CD4-positive, CD25-positive, alpha-beta regulatory T cell (primary cell): ENCODE data around the gene TMEM135. TPM values are rescaled to one million over a fixed set of nuclear protein-coding genes. Genes with fewer than 3 reads are reported as not detected.
A peak's percentile ranks its signal among the peaks of the same experiment; 100 is the strongest.

Source experiments
- ATAC-seq, 2 donors: fragments of 150-1000 bp; cut with Tn5 transposase; one replicate each; pipeline ENCODE4 v1.10.0; 2021; ENCODE audit warnings: low read depth in 2 of 2, moderate number of reproducible peaks in 2 of 2, moderate library complexity in 1 of 2
- DNase-seq, 3 donors: peaks; one replicate each; pipeline versions ENCODE4 v3.0.0 to v3.0.0-alpha.2; 2012 to 2022; ENCODE audit warnings: mixed read lengths in 1 of 3
- H3K27ac ChIP-seq: one replicate; pipeline ENCODE4 v1.7.0; 2013; ENCODE audit warnings: mild to moderate bottlenecking, low read length; ENCODE audit not compliant: insufficient read depth, poor library complexity, severe bottlenecking
- H3K27me3 ChIP-seq: one replicate; pipeline ENCODE4 v1.7.0; 2013; ENCODE audit warnings: low read length; ENCODE audit not compliant: control insufficient read depth, insufficient read depth
- H3K36me3 ChIP-seq: one replicate; pipeline ENCODE4 v1.7.0; 2013; ENCODE audit warnings: mild to moderate bottlenecking, low read length, moderate library complexity; ENCODE audit not compliant: control insufficient read depth, insufficient read depth
- H3K4me1 ChIP-seq: 2 replicates; pipeline ENCODE4 v1.7.0; 2013; ENCODE audit warnings: mild to moderate bottlenecking, low read length; ENCODE audit not compliant: insufficient read depth, control insufficient read depth, poor library complexity, severe bottlenecking
- H3K4me3 ChIP-seq: one replicate; pipeline ENCODE4 v1.7.0; 2013; ENCODE audit warnings: low read depth, mild to moderate bottlenecking, low read length, moderate library complexity
- H3K9me3 ChIP-seq, 2 experiments: 1 replicate in 1 of 2; 2 replicates in 1 of 2; pipeline ENCODE4 v1.7.0; 2013; ENCODE audit warnings: low read length in 2 of 2, mild to moderate bottlenecking in 1 of 2, moderate library complexity in 1 of 2; ENCODE audit not compliant: control insufficient read depth in 2 of 2
- H3K27ac Mint-ChIP-seq, 3 donors: one replicate each; pipeline ENCODE4 v1.8.0; 2020 to 2022; ENCODE audit warnings: mild to moderate bottlenecking in 3 of 3, mixed read lengths in 3 of 3, moderate library complexity in 2 of 3
- H3K27me3 Mint-ChIP-seq: one replicate; pipeline ENCODE4 v1.8.0; 2022; ENCODE audit warnings: mild to moderate bottlenecking, mixed read lengths
- H3K36me3 Mint-ChIP-seq: one replicate; pipeline ENCODE4 v1.8.0; 2020; ENCODE audit warnings: mixed read lengths
- H3K4me1 Mint-ChIP-seq, 4 donors: one replicate each; pipeline ENCODE4 v1.8.0; 2020 to 2022; ENCODE audit warnings: mixed read lengths in 4 of 4, mild to moderate bottlenecking in 1 of 4
- H3K4me3 Mint-ChIP-seq, 4 donors: one replicate each; pipeline ENCODE4 v1.8.0; 2020 to 2022; ENCODE audit warnings: mild to moderate bottlenecking in 4 of 4, mixed read lengths in 4 of 4, moderate library complexity in 3 of 4
- H3K9me3 Mint-ChIP-seq, 7 donors: one replicate each; pipeline ENCODE4 v1.8.0; 2020 to 2022; ENCODE audit warnings: mixed read lengths in 7 of 7, mild to moderate bottlenecking in 3 of 7, moderate library complexity in 2 of 7
- polyA plus RNA-seq, 4 donors: library from polyadenylated mRNA; unstranded; fragments of 300-500 nt; fragmentation: Illumina TruSeq; gene quantifications; one replicate each; pipeline ENCODE4 v1.2.3, GENCODE V29; 2021
- total RNA-seq: library from RNA; stranded (reverse); gene quantifications from one replicate; pipeline ENCODE4 v1.2.3, GENCODE V29; 2022

Gene TMEM135
- total and polyA plus RNA-seq, 5 donors from 2014 or later: 6.3 to 13.5 (median 9.8) TPM

DNA sequence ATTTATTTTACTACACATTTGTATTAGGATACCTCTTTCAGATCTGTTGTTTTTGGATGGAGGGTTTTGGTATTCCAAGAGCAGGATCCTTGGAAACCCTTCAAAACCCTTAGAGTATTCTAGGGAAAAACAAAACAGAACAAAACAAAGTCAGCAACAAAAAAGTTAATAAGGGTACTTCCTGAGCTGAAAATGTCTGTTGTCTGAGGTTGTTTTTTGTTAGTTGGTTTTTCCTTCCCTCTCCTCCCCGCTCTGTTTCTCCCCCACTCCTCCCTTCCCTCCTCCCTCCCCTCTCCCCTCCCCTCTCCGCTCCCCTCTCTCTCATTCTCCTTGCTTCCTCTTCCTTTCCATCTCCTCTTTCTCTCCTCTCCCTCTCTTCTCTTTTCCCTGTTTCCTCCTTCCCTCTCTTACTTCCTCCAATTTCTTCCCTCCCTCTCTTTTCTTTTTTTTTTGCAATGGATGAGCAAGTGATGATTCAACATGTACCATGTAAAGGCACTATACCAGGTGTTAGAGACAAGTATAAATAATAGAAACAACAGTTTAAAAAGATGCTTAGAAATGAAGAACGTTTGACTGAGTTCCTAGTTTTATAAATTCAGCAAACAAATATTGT lies 160.6 kb downstream of the TMEM135 start:
- DNase-seq (no peak), ATAC-seq (no peak)
- peaks cover 0 to 4% (median 2%) of the 10 kb centered on the region in 4 donors for H3K4me1 Mint-ChIP-seq
- Histone ChIP-seq H3K27ac (no peak overlapping the region), H3K36me3 (no peaks in the 10 kb centered on the region), H3K4me3 (no peak overlapping the region), H3K4me1 (no peaks in the 10 kb centered on the region), H3K9me3 (no peaks in the 10 kb centered on the region), H3K27me3 (no peaks in the 10 kb centered on the region)
- H3K27me3 Mint-ChIP-seq: no peaks in the 10 kb centered on the region
- no peak overlapping the region for H3K27ac Mint-ChIP-seq
- peaks cover 4% of the 10 kb centered on the region for H3K36me3 Mint-ChIP-seq
- H3K9me3 Mint-ChIP-seq: no peaks in the 10 kb centered on the region
- H3K4me3 Mint-ChIP-seq: no peak overlapping the region

DNA sequence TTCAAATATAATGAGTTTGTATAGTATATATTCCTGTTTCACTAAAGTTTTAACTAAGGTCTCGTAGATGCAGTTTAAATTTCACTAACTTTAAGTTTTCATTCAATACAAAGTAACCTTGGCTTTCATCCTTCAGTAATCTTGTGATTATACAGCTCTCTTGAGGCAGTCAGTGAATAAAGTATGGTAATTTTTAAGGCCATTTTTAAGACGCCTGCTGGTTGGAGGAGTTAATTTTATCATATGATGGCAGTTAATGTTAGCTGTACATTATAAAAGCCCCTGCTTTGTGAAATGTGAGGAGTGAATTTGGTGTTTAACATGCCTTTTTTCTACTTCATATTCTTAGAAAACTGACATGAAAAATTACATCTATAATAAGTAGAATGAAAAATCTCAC lies 163.6 kb downstream of the TMEM135 start:
- Histone ChIP-seq H3K36me3 (no peaks in the 10 kb centered on the region), H3K27ac (no peak overlapping the region), H3K9me3 (no peaks in the 10 kb centered on the region), H3K4me3 (no peak overlapping the region), H3K27me3 (no peaks in the 10 kb centered on the region), H3K4me1 (no peaks in the 10 kb centered on the region)
- DNase-seq: no peak
- Mint-ChIP-seq H3K27me3 (no peaks in the 10 kb centered on the region), H3K4me1 (peaks cover 0 to 3% (median 1%) of the 10 kb centered on the region in 4 donors), H3K27ac (no peak overlapping the region), H3K4me3 (no peak overlapping the region), H3K36me3 (peaks cover 13% of the 10 kb centered on the region), H3K9me3 (no peaks in the 10 kb centered on the region)
- ATAC-seq: no peak

DNA sequence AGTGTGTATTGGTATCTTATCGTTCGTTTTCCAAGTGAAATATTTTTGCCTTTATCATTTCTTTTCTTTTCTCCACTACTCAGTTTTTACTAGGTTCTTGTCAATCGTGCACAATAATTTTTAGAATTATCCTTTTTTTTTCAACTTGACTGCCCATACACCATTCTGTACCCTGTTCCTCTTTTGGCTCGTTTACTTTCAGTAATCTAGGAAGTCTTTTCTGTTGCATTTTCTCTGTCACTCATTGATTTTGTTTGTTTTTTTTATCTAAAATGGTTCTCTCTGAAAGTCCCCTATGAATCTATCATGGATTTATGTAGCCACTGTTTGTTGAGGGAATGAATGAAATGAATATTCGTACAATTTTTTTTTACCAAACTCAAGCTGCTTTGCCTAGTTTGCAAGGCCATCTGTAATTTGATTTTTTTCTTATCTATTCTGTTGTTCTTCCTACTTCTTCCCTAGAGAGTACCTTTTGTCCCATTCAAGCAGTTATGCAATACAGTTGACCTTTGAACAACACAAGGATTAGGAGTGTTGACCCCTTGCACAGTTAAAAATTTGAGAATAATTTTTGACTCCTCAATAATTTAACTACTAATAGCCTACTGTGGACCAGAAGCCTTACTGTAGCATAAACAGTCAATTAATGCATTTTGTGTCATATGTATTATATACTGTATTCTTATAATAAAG lies 166.3 kb downstream of the TMEM135 start:
- H3K27me3 Mint-ChIP-seq: no peaks in the 10 kb centered on the region
- H3K4me1 ChIP-seq: no peaks in the 10 kb centered on the region
- no peak overlapping the region for H3K27ac Mint-ChIP-seq
- H3K36me3 Mint-ChIP-seq: peaks cover 22% of the 10 kb centered on the region
- ATAC-seq (no peak), DNase-seq (no peak)
- no peak overlapping the region for H3K4me3 Mint-ChIP-seq
- no peaks in the 10 kb centered on the region for H3K27me3 ChIP-seq
- H3K27ac ChIP-seq: no peak overlapping the region
- peaks cover 0 to 3% (median 1%) of the 10 kb centered on the region in 4 donors for H3K4me1 Mint-ChIP-seq
- no peak overlapping the region for H3K4me3 ChIP-seq
- no peaks in the 10 kb centered on the region for H3K9me3 ChIP-seq
- peaks cover 0 to 7% (median 0%) of the 10 kb centered on the region in 7 donors for H3K9me3 Mint-ChIP-seq
- H3K36me3 ChIP-seq: no peaks in the 10 kb centered on the region

DNA sequence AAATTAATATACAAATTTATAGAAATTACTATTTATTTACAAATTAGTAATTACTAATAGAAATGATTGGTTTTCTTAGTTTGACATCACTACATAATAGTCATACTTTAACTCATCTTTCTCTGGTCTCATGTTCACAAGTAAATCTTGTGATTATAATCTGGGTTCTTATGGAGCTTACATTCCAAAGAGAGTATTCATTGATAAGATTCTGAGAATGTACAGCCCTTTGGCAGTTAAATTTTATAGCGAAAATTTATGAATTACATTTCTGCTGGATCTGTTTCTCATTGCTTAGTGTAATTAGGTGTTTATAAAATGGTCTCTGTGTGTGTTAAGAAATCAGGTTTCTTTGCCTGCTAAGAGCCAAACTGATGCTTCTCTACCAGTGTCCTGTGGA lies 175.2 kb downstream of the TMEM135 start:
- Mint-ChIP-seq H3K36me3 (peaks cover 9% of the 10 kb centered on the region), H3K27ac (no peak overlapping the region), H3K9me3 (peaks cover 0 to 5% (median 2%) of the 10 kb centered on the region in 7 donors), H3K27me3 (no peaks in the 10 kb centered on the region), H3K4me1 (peaks cover 0 to 10% (median 3%) of the 10 kb centered on the region in 4 donors), H3K4me3 (no peak overlapping the region)
- Histone ChIP-seq H3K4me1 (no peaks in the 10 kb centered on the region), H3K27ac (no peak overlapping the region), H3K4me3 (no peak overlapping the region), H3K36me3 (no peaks in the 10 kb centered on the region), H3K9me3 (no peaks in the 10 kb centered on the region), H3K27me3 (no peaks in the 10 kb centered on the region)
- no peak for ATAC-seq
- no peak for DNase-seq

DNA sequence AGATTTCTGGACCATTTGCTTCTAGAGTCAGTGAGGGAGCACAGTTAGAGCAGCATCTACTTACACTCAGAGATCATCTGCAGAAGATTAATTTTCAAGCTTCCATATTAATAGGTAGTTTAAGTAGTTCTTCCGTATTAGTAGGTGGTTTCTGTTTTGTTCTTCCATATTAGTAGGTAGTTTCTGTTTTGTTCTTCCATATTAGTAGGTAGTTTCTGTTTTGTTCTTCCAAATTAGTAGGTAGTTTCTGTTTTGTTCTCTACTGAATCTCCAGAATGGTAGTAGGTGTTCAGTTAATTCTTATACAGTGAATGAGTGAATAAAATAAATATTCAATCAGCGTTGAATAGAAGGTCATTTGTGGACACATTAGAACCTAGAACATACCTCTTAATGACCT lies 175.7 kb downstream of the TMEM135 start:
- H3K27ac Mint-ChIP-seq: no peak overlapping the region
- H3K9me3 Mint-ChIP-seq: peaks cover 0 to 5% (median 2%) of the 10 kb centered on the region in 7 donors
- peaks cover 5% of the 10 kb centered on the region for H3K36me3 Mint-ChIP-seq
- no peaks in the 10 kb centered on the region for H3K9me3 ChIP-seq
- peak in 1 of 3 donors; percentile 5 for DNase-seq
- no peaks in the 10 kb centered on the region for H3K27me3 Mint-ChIP-seq
- H3K4me1 ChIP-seq: no peaks in the 10 kb centered on the region
- no peaks in the 10 kb centered on the region for H3K27me3 ChIP-seq
- peaks cover 0 to 10% (median 3%) of the 10 kb centered on the region in 4 donors for H3K4me1 Mint-ChIP-seq
- H3K36me3 ChIP-seq: no peaks in the 10 kb centered on the region
- no peak overlapping the region for H3K4me3 ChIP-seq
- no peak overlapping the region for H3K4me3 Mint-ChIP-seq
- no peak for ATAC-seq
- no peak overlapping the region for H3K27ac ChIP-seq

DNA sequence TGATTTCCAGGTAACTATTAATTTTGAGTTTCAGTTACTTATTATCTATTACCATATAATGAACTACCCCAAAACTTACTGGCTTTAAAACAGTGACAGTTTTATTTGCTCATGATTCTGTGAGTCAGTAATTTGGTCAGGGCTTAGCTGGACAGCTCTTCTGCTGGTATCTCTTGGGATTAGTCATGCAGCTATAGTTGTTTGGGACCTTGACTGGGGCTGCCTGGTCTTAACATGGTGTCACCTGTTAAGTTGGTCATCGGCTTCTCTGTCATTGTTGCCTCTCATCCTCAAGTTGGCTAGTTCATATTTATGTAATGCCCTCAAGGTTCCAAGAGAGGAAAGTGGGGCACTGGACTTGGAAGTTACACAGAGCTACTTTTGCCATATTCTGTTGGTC lies 177.5 kb downstream of the TMEM135 start:
- H3K36me3 ChIP-seq: no peaks in the 10 kb centered on the region
- H3K36me3 Mint-ChIP-seq: no peaks in the 10 kb centered on the region
- no peaks in the 10 kb centered on the region for H3K9me3 ChIP-seq
- peaks cover 0 to 1% (median 0%) of the 10 kb centered on the region in 7 donors for H3K9me3 Mint-ChIP-seq
- no peak overlapping the region for H3K27ac ChIP-seq
- H3K27me3 ChIP-seq: no peaks in the 10 kb centered on the region
- no peak overlapping the region for H3K27ac Mint-ChIP-seq
- H3K4me1 ChIP-seq: no peaks in the 10 kb centered on the region
- peaks cover 0 to 10% (median 3%) of the 10 kb centered on the region in 4 donors for H3K4me1 Mint-ChIP-seq
- H3K27me3 Mint-ChIP-seq: no peaks in the 10 kb centered on the region
- ATAC-seq: no peak
- H3K4me3 Mint-ChIP-seq: no peak overlapping the region
- no peak overlapping the region for H3K4me3 ChIP-seq
- DNase-seq: no peak

DNA sequence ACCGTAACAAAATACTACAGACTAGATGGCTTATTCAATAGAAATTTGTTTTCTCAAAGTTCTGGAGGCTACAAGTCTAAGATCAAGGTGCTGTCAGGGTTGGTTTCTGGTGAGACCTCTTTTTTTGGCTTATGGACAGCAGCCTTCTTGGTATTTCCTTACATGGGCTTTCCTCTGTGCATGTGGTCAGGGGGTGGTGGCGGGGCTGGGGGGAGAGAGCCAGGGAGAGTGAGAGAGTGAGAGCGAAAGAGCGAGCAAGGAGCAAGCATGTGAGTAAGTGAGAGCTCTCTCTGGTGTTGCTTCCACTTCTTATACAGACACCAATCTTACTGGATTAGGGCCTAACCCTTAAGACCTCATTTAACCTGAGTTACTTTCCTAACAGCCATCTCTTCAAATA lies 181.5 kb downstream of the TMEM135 start:
- Histone ChIP-seq H3K4me1 (no peaks in the 10 kb centered on the region), H3K36me3 (no peaks in the 10 kb centered on the region), H3K4me3 (no peak overlapping the region), H3K27ac (no peak overlapping the region), H3K27me3 (no peaks in the 10 kb centered on the region), H3K9me3 (no peaks in the 10 kb centered on the region)
- no peak overlapping the region for H3K4me3 Mint-ChIP-seq
- peaks cover 0 to 2% (median 0%) of the 10 kb centered on the region in 4 donors for H3K4me1 Mint-ChIP-seq
- no peaks in the 10 kb centered on the region for H3K27me3 Mint-ChIP-seq
- no peak for ATAC-seq
- H3K36me3 Mint-ChIP-seq: peaks cover 3% of the 10 kb centered on the region
- no peak for DNase-seq
- no peak overlapping the region for H3K27ac Mint-ChIP-seq
- H3K9me3 Mint-ChIP-seq: no peaks in the 10 kb centered on the region

DNA sequence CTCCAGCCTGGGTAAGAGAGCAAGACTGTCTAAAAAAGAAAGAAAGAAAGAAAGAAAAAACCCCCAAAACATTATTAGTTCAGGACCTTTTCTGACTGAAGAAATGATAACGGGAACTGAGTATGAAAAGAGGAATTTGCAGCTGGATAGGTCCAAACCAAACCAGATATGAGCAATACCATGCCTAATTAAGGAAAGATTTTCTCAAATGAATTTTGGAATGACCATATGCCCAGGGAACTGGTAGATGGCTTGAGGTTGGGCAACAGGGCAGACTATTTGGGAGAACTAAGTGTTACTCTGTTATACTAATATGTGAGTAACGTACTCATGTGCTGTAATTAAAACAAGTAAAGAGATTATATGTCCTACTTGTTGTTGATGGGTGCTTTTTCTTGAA lies 186.1 kb downstream of the TMEM135 start:
- Histone ChIP-seq H3K27ac (no peak overlapping the region), H3K4me3 (no peak overlapping the region), H3K4me1 (no peaks in the 10 kb centered on the region), H3K27me3 (no peaks in the 10 kb centered on the region), H3K9me3 (no peaks in the 10 kb centered on the region), H3K36me3 (no peaks in the 10 kb centered on the region)
- H3K9me3 Mint-ChIP-seq: peaks cover 0 to 2% (median 0%) of the 10 kb centered on the region in 7 donors
- H3K4me1 Mint-ChIP-seq: peaks cover 0 to 5% (median 0%) of the 10 kb centered on the region in 4 donors
- H3K27ac Mint-ChIP-seq: no peak overlapping the region
- peaks cover 3% of the 10 kb centered on the region for H3K36me3 Mint-ChIP-seq
- no peaks in the 10 kb centered on the region for H3K27me3 Mint-ChIP-seq
- ATAC-seq (no peak), DNase-seq (no peak)
- H3K4me3 Mint-ChIP-seq: no peak overlapping the region
